GM23338 (cell line): Measurements from ENCODE around the gene OAS2. TPM values are rescaled to one million over a fixed set of nuclear protein-coding genes. Genes with fewer than 3 reads are reported as not detected.

Source experiments
- ATAC-seq: fragments of 200-7000 bp; cut with Tn5 transposase; 3 replicates; pipeline ENCODE4 v1.9.1; 2020
- DNase-seq: peaks from one replicate; pipeline ENCODE4 v3.0.0-alpha.2; 2015; ENCODE audit warnings: low spot score
- H2AFZ ChIP-seq: fragments of 200-600 bp; sonication (generic); 2 replicates; pipeline ENCODE4 v1.8.0; 2016; ENCODE audit warnings: antibody characterized with exemption, mild to moderate bottlenecking, moderate library complexity
- H3F3A ChIP-seq: fragments of 200-600 bp; sonication (generic); replicated peaks from 2 replicates; pipeline ENCODE4 v1.8.0; 2017; ENCODE audit warnings: antibody characterized with exemption, mixed run types, low read depth
- H3K27ac ChIP-seq: fragments of 200-600 bp; sonication (generic); 2 replicates; pipeline ENCODE4 v1.6.1; 2016; ENCODE audit warnings: low read depth
- H3K27me3 ChIP-seq: fragments of 200-600 bp; sonication (generic); 2 replicates; pipeline ENCODE4 v1.8.0; 2016; ENCODE audit warnings: mild to moderate bottlenecking, mixed run types, moderate library complexity; ENCODE audit not compliant: insufficient read depth
- H3K36me3 ChIP-seq: fragments of 200-600 bp; sonication (generic); 2 replicates; pipeline ENCODE4 v1.8.0; 2016; ENCODE audit warnings: mild to moderate bottlenecking; ENCODE audit not compliant: insufficient read depth
- H3K4me1 ChIP-seq: fragments of 200-600 bp; sonication (generic); 2 replicates; pipeline ENCODE4 v1.8.0; 2016; ENCODE audit warnings: mild to moderate bottlenecking, moderate library complexity; ENCODE audit not compliant: insufficient read depth
- H3K4me2 ChIP-seq: fragments of 200-600 bp; sonication (generic); 2 replicates; pipeline ENCODE4 v1.7.1; 2017; ENCODE audit warnings: mixed run types
- H3K4me3 ChIP-seq: fragments of 200-600 bp; sonication (generic); 2 replicates; pipeline ENCODE4 v1.6.1; 2016; ENCODE audit warnings: mixed run types
- H3K79me2 ChIP-seq: fragments of 200-600 bp; sonication (generic); replicated peaks from 2 replicates; pipeline ENCODE4 v1.8.0; 2017; ENCODE audit warnings: mild to moderate bottlenecking; ENCODE audit not compliant: insufficient read depth
- H3K9me2 ChIP-seq: fragments of 200-600 bp; sonication (generic); 2 replicates; pipeline ENCODE4 v1.8.0; 2017; ENCODE audit not compliant: insufficient read depth
- H4K20me1 ChIP-seq: fragments of 200-600 bp; sonication (generic); replicated peaks from 2 replicates; pipeline ENCODE4 v1.8.0; 2017; ENCODE audit warnings: mild to moderate bottlenecking; ENCODE audit not compliant: insufficient read depth
- H3K27ac Mint-ChIP-seq: 2 replicates; pipeline ENCODE4 v1.8.0; 2020; ENCODE audit warnings: inconsistent platforms, mild to moderate bottlenecking, moderate library complexity, mixed read lengths
- H3K27me3 Mint-ChIP-seq: 3 replicates; pipeline ENCODE4 v1.8.0; 2022; ENCODE audit warnings: low read depth, mild to moderate bottlenecking, moderate library complexity, mixed read lengths, inconsistent platforms; ENCODE audit not compliant: insufficient read depth, poor library complexity
- H3K36me3 Mint-ChIP-seq: 3 replicates; pipeline ENCODE4 v1.8.0; 2021; ENCODE audit warnings: low read depth, mild to moderate bottlenecking, inconsistent platforms, moderate library complexity, mixed read lengths
- H3K4me1 Mint-ChIP-seq: 3 replicates; pipeline ENCODE4 v1.8.0; 2020; ENCODE audit warnings: mild to moderate bottlenecking, inconsistent platforms, mixed read lengths
- H3K4me3 Mint-ChIP-seq: 3 replicates; pipeline ENCODE4 v1.8.0; 2021; ENCODE audit warnings: moderate library complexity, mild to moderate bottlenecking, inconsistent platforms, mixed read lengths
- H3K9me3 Mint-ChIP-seq: 3 replicates; pipeline ENCODE4 v1.8.0; 2020; ENCODE audit warnings: moderate library complexity, mild to moderate bottlenecking, inconsistent platforms, mixed read lengths
- CREB1 ChIP-seq: fragments of 250-450 bp; sonication (Bioruptor Pico); IDR thresholded peaks from 2 replicates; pipeline ENCODE4 v1.5.0; 2020; ENCODE audit warnings: low read depth, mild to moderate bottlenecking, moderate library complexity
- CTCF ChIP-seq, 2 experiments: fragments of 200-600 bp in 1 of 2; sonication (generic) in 1 of 2; conservative IDR thresholded peaks; 2 replicates each; pipeline versions ENCODE4 v1.5.1 to v1.6.1; 2016 to 2017; ENCODE audit warnings: antibody characterized with exemption in 2 of 2, low read depth in 2 of 2, mild to moderate bottlenecking in 2 of 2, moderate library complexity in 1 of 2
- EZH2phosphoT487 ChIP-seq: fragments of 200-600 bp; sonication (generic); IDR thresholded peaks from one replicate; pipeline ENCODE4 v1.8.1; 2018; ENCODE audit warnings: antibody characterized with exemption; ENCODE audit not compliant: unreplicated experiment
- polyA plus RNA-seq: library from polyadenylated mRNA; unstranded; fragments of >200 nt; fragmentation: Nextera tagmentation; extraction: Ambion mirVana; gene quantifications from 2 replicates; pipeline ENCODE4 v1.2.1, GENCODE V29; 2016
- total RNA-seq: library from RNA; depleted of rRNA; stranded (reverse); fragments of >200 nt; shearing (Covaris generic); gene quantifications from 2 replicates; pipeline ENCODE4 v1.2.3, GENCODE V29; 2014
- TF ChIP-seq, protein P1 (sequence below): fragments of 250-450 bp; sonication (Bioruptor Pico); IDR thresholded peaks from 2 replicates; pipeline ENCODE4 v1.5.0; 2020; ENCODE audit warnings: mild to moderate bottlenecking, moderate library complexity
- TF ChIP-seq, protein P2 (sequence below): IDR thresholded peaks from one replicate; pipeline ENCODE4 v1.6.1; 2018; ENCODE audit warnings: antibody characterized with exemption; ENCODE audit not compliant: unreplicated experiment

The OAS2 gene
- total and polyA plus RNA-seq, 2 experiments from 2014 or later: 0.10 TPM; not detected in 1

DNA sequence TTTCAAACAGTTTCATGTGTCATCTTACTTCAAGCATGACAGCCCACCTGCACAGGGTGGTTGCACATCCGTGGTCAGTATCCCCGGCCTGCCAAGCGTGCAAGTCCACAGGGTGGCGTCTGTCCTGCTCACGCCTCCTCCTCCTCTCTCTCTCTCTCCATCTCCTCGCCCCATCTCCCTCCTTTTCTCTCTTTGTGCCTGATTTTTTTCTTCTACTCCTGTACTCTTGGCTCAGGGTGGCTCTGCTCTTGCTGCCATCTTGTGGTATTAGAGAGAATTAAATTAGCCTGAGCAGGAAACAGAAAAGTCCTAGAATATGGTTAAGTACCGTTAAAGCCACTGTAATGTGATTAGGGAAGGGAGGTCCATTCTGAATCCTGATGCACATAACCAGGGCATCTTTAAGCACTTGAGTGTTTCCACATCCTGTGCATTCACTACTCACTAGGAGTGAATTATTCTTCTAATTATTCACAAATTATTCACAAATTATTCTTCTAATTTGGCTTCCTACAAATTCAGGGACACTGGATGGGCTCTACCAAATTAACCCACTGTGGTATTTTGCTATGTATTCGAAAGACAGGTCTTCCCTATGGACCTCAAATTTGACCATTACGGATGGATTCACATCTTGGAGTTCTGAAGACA, 52.7 kb downstream of the OAS2 start:
- Mint-ChIP-seq H3K4me1 (peaks cover 4% of the 10 kb centered on the region; the same call in 1 of the 3 replicates), H3K4me3 (no peak overlapping the region), H3K27me3 (peaks cover 7% of the 10 kb centered on the region), H3K36me3 (no peaks in the 10 kb centered on the region), H3K27ac (no peak overlapping the region), H3K9me3 (peaks cover 21% of the 10 kb centered on the region)
- H2AFZ ChIP-seq: peak overlapping the region; percentile 0; the same call in 1 of the 2 replicates
- ATAC-seq (peak; percentile 100), DNase-seq (peak; percentile 89)
- no peaks in the 10 kb centered on the region; the same call in 1 of the 2 replicates for H3K4me1 ChIP-seq
- no peaks in the 10 kb centered on the region for H4K20me1 ChIP-seq
- H3K4me2 ChIP-seq: 0 out of 2 replicates have a peak overlapping the region, but pooled peaks have one; percentile 33
- H3F3A ChIP-seq: no peaks in the 10 kb centered on the region
- TF ChIP-seq CTCF (conservative IDR thresholded peaks at IDR 0.05; ENCODE audit: low read depth in 2 of 2): peak; percentile 78 to 90
- TF ChIP-seq, protein P1, sequence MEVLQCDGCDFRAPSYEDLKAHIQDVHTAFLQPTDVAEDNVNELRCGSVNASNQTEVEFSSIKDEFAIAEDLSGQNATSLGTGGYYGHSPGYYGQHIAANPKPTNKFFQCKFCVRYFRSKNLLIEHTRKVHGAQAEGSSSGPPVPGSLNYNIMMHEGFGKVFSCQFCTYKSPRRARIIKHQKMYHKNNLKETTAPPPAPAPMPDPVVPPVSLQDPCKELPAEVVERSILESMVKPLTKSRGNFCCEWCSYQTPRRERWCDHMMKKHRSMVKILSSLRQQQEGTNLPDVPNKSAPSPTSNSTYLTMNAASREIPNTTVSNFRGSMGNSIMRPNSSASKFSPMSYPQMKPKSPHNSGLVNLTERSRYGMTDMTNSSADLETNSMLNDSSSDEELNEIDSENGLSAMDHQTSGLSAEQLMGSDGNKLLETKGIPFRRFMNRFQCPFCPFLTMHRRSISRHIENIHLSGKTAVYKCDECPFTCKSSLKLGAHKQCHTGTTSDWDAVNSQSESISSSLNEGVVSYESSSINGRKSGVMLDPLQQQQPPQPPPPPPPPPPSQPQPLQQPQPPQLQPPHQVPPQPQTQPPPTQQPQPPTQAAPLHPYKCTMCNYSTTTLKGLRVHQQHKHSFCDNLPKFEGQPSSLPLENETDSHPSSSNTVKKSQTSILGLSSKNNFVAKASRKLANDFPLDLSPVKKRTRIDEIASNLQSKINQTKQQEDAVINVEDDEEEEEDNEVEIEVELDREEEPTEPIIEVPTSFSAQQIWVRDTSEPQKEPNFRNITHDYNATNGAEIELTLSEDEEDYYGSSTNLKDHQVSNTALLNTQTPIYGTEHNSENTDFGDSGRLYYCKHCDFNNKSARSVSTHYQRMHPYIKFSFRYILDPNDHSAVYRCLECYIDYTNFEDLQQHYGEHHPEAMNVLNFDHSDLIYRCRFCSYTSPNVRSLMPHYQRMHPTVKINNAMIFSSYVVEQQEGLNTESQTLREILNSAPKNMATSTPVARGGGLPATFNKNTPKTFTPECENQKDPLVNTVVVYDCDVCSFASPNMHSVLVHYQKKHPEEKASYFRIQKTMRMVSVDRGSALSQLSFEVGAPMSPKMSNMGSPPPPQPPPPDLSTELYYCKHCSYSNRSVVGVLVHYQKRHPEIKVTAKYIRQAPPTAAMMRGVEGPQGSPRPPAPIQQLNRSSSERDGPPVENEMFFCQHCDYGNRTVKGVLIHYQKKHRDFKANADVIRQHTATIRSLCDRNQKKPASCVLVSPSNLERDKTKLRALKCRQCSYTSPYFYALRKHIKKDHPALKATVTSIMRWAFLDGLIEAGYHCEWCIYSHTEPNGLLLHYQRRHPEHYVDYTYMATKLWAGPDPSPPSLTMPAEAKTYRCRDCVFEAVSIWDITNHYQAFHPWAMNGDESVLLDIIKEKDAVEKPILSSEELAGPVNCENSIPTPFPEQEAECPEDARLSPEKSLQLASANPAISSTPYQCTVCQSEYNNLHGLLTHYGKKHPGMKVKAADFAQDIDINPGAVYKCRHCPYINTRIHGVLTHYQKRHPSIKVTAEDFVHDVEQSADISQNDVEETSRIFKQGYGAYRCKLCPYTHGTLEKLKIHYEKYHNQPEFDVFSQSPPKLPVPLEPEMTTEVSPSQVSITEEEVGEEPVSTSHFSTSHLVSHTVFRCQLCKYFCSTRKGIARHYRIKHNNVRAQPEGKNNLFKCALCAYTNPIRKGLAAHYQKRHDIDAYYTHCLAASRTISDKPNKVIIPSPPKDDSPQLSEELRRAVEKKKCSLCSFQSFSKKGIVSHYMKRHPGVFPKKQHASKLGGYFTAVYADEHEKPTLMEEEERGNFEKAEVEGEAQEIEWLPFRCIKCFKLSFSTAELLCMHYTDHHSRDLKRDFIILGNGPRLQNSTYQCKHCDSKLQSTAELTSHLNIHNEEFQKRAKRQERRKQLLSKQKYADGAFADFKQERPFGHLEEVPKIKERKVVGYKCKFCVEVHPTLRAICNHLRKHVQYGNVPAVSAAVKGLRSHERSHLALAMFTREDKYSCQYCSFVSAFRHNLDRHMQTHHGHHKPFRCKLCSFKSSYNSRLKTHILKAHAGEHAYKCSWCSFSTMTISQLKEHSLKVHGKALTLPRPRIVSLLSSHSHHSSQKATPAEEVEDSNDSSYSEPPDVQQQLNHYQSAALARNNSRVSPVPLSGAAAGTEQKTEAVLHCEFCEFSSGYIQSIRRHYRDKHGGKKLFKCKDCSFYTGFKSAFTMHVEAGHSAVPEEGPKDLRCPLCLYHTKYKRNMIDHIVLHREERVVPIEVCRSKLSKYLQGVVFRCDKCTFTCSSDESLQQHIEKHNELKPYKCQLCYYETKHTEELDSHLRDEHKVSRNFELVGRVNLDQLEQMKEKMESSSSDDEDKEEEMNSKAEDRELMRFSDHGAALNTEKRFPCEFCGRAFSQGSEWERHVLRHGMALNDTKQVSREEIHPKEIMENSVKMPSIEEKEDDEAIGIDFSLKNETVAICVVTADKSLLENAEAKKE (CRISPR knock-in tag): no peak
- TF ChIP-seq EZH2phosphoT487: no peak
- TF ChIP-seq CREB1 (CRISPR knock-in tag): 0 out of 2 replicates have a peak, but pooled peaks have one; percentile 35
- TF ChIP-seq, protein P2, sequence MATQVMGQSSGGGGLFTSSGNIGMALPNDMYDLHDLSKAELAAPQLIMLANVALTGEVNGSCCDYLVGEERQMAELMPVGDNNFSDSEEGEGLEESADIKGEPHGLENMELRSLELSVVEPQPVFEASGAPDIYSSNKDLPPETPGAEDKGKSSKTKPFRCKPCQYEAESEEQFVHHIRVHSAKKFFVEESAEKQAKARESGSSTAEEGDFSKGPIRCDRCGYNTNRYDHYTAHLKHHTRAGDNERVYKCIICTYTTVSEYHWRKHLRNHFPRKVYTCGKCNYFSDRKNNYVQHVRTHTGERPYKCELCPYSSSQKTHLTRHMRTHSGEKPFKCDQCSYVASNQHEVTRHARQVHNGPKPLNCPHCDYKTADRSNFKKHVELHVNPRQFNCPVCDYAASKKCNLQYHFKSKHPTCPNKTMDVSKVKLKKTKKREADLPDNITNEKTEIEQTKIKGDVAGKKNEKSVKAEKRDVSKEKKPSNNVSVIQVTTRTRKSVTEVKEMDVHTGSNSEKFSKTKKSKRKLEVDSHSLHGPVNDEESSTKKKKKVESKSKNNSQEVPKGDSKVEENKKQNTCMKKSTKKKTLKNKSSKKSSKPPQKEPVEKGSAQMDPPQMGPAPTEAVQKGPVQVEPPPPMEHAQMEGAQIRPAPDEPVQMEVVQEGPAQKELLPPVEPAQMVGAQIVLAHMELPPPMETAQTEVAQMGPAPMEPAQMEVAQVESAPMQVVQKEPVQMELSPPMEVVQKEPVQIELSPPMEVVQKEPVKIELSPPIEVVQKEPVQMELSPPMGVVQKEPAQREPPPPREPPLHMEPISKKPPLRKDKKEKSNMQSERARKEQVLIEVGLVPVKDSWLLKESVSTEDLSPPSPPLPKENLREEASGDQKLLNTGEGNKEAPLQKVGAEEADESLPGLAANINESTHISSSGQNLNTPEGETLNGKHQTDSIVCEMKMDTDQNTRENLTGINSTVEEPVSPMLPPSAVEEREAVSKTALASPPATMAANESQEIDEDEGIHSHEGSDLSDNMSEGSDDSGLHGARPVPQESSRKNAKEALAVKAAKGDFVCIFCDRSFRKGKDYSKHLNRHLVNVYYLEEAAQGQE: no peak
- no peak overlapping the region for H3K27ac ChIP-seq
- H3K9me2 ChIP-seq: no peaks in the 10 kb centered on the region; the same call in 1 of the 2 replicates
- H3K36me3 ChIP-seq: no peaks in the 10 kb centered on the region
- H3K79me2 ChIP-seq: no peaks in the 10 kb centered on the region
- H3K4me3 ChIP-seq: no peak overlapping the region
- H3K27me3 ChIP-seq: no peaks in the 10 kb centered on the region
